PC-3 (cell line): ENCODE data around the gene HBP1.

Experiments
- CTCF ChIP-seq: fragments of 300-600 bp; sonication (generic); conservative IDR thresholded peaks from 2 replicates; pipeline ENCODE4 v1.5.1; 2017; ENCODE audit warnings: antibody characterized with exemption, low read depth, mild to moderate bottlenecking, low read length
- EZH2 ChIP-seq: fragments of 300-600 bp; sonication (generic); IDR thresholded peaks from one replicate; pipeline ENCODE4 v1.6.1; 2017; ENCODE audit warnings: antibody characterized with exemption, mild to moderate bottlenecking, low read length; ENCODE audit not compliant: unreplicated experiment
- EZH2phosphoT487 ChIP-seq: fragments of 300-600 bp; sonication (generic); IDR thresholded peaks from 2 replicates; pipeline ENCODE4 v1.6.1; 2018; ENCODE audit warnings: mild to moderate bottlenecking, antibody characterized with exemption, low read length, borderline replicate concordance

GRCh38 chr7:107228291-107228690, 59.5 kb downstream of the HBP1 start:
- TF ChIP-seq CTCF (no peak), EZH2 (no peak), EZH2phosphoT487 (no peak)
